GM18519 (cell line): ENCODE measurements around the gene DDX42.
"Not testable (repeated sequence)": the region's sequence is repeated elsewhere in the genome, so short reads cannot be mapped to it uniquely, and the experiment has no call there.

Experiments
- ATAC-seq: cut with Tn5 transposase; IDR thresholded peaks from one replicate; pipeline ENCODE4 v1.9.1; 2021; ENCODE audit warnings: mild to moderate bottlenecking, moderate library complexity; ENCODE audit not compliant: unreplicated experiment, low FRiP score

DDX42 gene

GRCh38 chr17:63854709-63855108 lies 80.7 kb downstream of the DDX42 start:
- no peak for ATAC-seq

- ATAC-seq = no peak
These were observed 81.2 kb downstream of the DDX42 start for GRCh38 chr17:63855185-63855584.

GRCh38 chr17:63856425-63856824 lies 82.5 kb downstream of the DDX42 start:
- ATAC-seq = not testable (repeated sequence)

GRCh38 chr17:63859257-63859656 lies 85.3 kb downstream of the DDX42 start:
- no peak for ATAC-seq

DNA sequence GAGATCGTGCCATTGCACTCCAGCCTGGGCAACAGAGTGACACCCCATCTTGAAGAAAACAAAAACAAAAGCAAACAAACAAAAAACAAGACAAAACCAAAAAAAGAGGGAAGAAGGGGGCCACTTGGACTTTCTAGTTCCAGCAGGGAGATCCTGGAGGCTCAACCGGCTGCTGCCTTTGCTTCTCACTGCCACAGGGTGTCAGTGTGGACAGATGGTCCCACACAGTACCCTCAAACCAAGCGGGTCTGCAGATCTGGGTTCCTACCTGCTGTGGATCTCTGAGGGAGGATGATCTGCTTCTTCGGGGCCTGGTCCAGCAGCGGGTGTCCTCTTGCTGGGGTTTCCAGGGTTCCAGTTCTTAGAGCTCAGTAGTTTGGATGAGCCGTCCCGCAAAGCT lies 92.7 kb downstream of the DDX42 start:
- ATAC-seq = not testable (repeated sequence)
